Measurements from ENCODE around the gene TNFSF11.

TNFSF11 gene

GRCh38 chr13:42569576-42570344 is 4.2 kb upstream of the TNFSF11 start:
- Histone ChIP-seq H3K9ac (no peak overlapping the region), H3K27ac (no peak overlapping the region), H3K4me1 (no peaks in the 10 kb centered on the region)

GRCh38 chr13:42571895-42572294 is 2.1 kb upstream of the TNFSF11 start:
- Histone ChIP-seq H3K4me2 (ENCODE audit: low read length) (no peak overlapping the region), H3K79me2 (no peaks in the 10 kb centered on the region), H3K27me3 (ENCODE audit: control insufficient read depth, insufficient read depth, low read length) (no peaks in the 10 kb centered on the region), H3K36me3 (ENCODE audit: control insufficient read depth, insufficient read depth, low read length) (no peaks in the 10 kb centered on the region), H3K4me3 (ENCODE audit: low read depth, low read length) (no peak overlapping the region), H3K9me3 (ENCODE audit: control insufficient read depth, low read length) (no peaks in the 10 kb centered on the region), H2AFZ (no peak overlapping the region), H3K4me1 (no peaks in the 10 kb centered on the region), H3K9ac (no peak overlapping the region), H3K27ac (no peak overlapping the region)
- TF ChIP-seq CTCF (IDR thresholded peaks at IDR 0.05): no peak

More at GRCh38 chr13:42569576-42570344, 4.2 kb upstream of the TNFSF11 start:
- H2AFZ ChIP-seq: no peak overlapping the region
- H3K79me2 ChIP-seq: no peaks in the 10 kb centered on the region
- TF ChIP-seq CTCF (IDR thresholded peaks at IDR 0.05): no peak
- no peaks in the 10 kb centered on the region for H3K27me3 ChIP-seq (ENCODE audit: control insufficient read depth, insufficient read depth, low read length)
- H3K4me2 ChIP-seq (ENCODE audit: low read length): no peak overlapping the region
- H3K36me3 ChIP-seq (ENCODE audit: control insufficient read depth, insufficient read depth, low read length): no peaks in the 10 kb centered on the region
- H3K9me3 ChIP-seq (ENCODE audit: control insufficient read depth, low read length): no peaks in the 10 kb centered on the region
- no peak overlapping the region for H3K4me3 ChIP-seq (ENCODE audit: low read depth, low read length)

- Histone ChIP-seq H2AFZ (no peak overlapping the region), H3K9ac (no peak overlapping the region), H3K9me3 (ENCODE audit: control insufficient read depth, low read length) (no peaks in the 10 kb centered on the region), H3K4me3 (ENCODE audit: low read depth, low read length) (peak overlapping the region; percentile 42), H3K79me2 (no peaks in the 10 kb centered on the region), H3K4me1 (no peaks in the 10 kb centered on the region), H3K4me2 (ENCODE audit: low read length) (peak overlapping the region; percentile 79), H3K27ac (no peak overlapping the region), H3K27me3 (ENCODE audit: control insufficient read depth, insufficient read depth, low read length) (no peaks in the 10 kb centered on the region), H3K36me3 (ENCODE audit: control insufficient read depth, insufficient read depth, low read length) (no peaks in the 10 kb centered on the region)
- TF ChIP-seq CTCF (IDR thresholded peaks at IDR 0.05): no peak
Observed at GRCh38 chr13:42574435-42575311, 721 bp downstream of the TNFSF11 start.

- H3K4me1 ChIP-seq: no peaks in the 10 kb centered on the region
Observed at GRCh38 chr13:42575938-42576337, 2.0 kb downstream of the TNFSF11 start.

More at GRCh38 chr13:42575938-42576337, 2.0 kb downstream of the TNFSF11 start:
- no peak overlapping the region for H3K4me3 ChIP-seq (ENCODE audit: low read depth, low read length)
- H3K9me3 ChIP-seq (ENCODE audit: control insufficient read depth, low read length): no peaks in the 10 kb centered on the region
- no peaks in the 10 kb centered on the region for H3K36me3 ChIP-seq (ENCODE audit: control insufficient read depth, insufficient read depth, low read length)
- H2AFZ ChIP-seq: no peak overlapping the region
- no peak overlapping the region for H3K9ac ChIP-seq
- no peak overlapping the region for H3K4me2 ChIP-seq (ENCODE audit: low read length)
- no peaks in the 10 kb centered on the region for H3K27me3 ChIP-seq (ENCODE audit: control insufficient read depth, insufficient read depth, low read length)
- no peak overlapping the region for H3K27ac ChIP-seq
- no peaks in the 10 kb centered on the region for H3K79me2 ChIP-seq
- TF ChIP-seq CTCF (IDR thresholded peaks at IDR 0.05): no peak
